ENCODE data around the gene TBL1X. TPM values are rescaled to one million over a fixed set of nuclear protein-coding genes. Genes with fewer than 3 reads are reported as not detected.

The TBL1X gene
- total and polyA plus RNA-seq, 2 donors (not counting 1 experiment from before 2014, with no cell fraction given): 8.8 to 65.1 TPM

GRCh38 chrX:9566150-9566621 lies 101.3 kb downstream of the TBL1X start:
- Mint-ChIP-seq H3K27ac (no peak overlapping the region), H3K4me1 (peaks cover 13% of the 10 kb centered on the region), H3K27me3 (no peaks in the 10 kb centered on the region), H3K4me3 (no peak overlapping the region), H3K9me3 (ENCODE audit: insufficient read depth) (no peaks in the 10 kb centered on the region)
- no peak overlapping the region for H3K9ac ChIP-seq (ENCODE audit: low read length)
- no peak overlapping the region for H2AFZ ChIP-seq (ENCODE audit: insufficient read depth, low read depth, low read length, poor library complexity, severe bottlenecking)
- ChIA-PET CTCF (no interaction called here), POLR2A (no interaction called here)
- 0% methylated on average over 2 of the region's 6 CpGs for WGBS (ENCODE audit: insufficient coverage)
- no peak overlapping the region for H3K4me2 ChIP-seq (replicated peaks; ENCODE audit: low read depth, low read length, poor library complexity, severe bottlenecking)
- peaks cover 4% of the 10 kb centered on the region for H4K20me1 ChIP-seq (ENCODE audit: control insufficient read depth, insufficient read depth, low read length, poor library complexity, severe bottlenecking)
- peaks cover 40% of the 10 kb centered on the region for H3K79me2 ChIP-seq (ENCODE audit: control insufficient read depth, insufficient read depth, low read length)
- H3K4me3 ChIP-seq (ENCODE audit: control extremely low read depth in 1 of 5, extremely low read depth in 1 of 5, insufficient read depth in 1 of 5, low read depth in 2 of 5, low read length in 4 of 5): no peak overlapping the region
- H3K27ac ChIP-seq (ENCODE audit: low read length in 2 of 2): no peak overlapping the region
- intact Hi-C loops (cut with micrococcal nuclease): no loop called here
- no peaks in the 10 kb centered on the region for H3K9me3 ChIP-seq (ENCODE audit: control extremely low read depth in 1 of 3, control insufficient read depth in 2 of 3, insufficient read depth in 1 of 3, low read length in 2 of 3)
- ATAC-seq (ENCODE audit: low read depth): no peak
- TF ChIP-seq EZH2 (IDR thresholded peaks at IDR 0.05; ENCODE audit: borderline replicate concordance, insufficient read depth, low read depth, low read length, poor library complexity, severe bottlenecking) (no peak), CTCF (IDR thresholded peaks at IDR 0.05) (no peak)
- no peaks in the 10 kb centered on the region for H3K36me3 ChIP-seq (replicated peaks in 1 of 2; ENCODE audit: control extremely low read depth in 1 of 2, control insufficient read depth in 1 of 2, extremely low read depth in 1 of 2, insufficient read depth in 2 of 2, low read length in 1 of 2)
- no peaks in the 10 kb centered on the region for H3K27me3 ChIP-seq (replicated peaks in 1 of 4; ENCODE audit: control extremely low read depth in 1 of 4, control insufficient read depth in 3 of 4, insufficient read depth in 4 of 4, low read length in 3 of 4)
- H3K4me1 ChIP-seq (ENCODE audit: control insufficient read depth in 2 of 2, insufficient read depth in 2 of 2, low read length in 2 of 2): peaks cover 20 to 27% of the 10 kb centered on the region in 2 donors
- DNase-seq: no peak

- CTCF ChIA-PET: no interaction called here
- no peak overlapping the region for H3K27ac ChIP-seq (ENCODE audit: low read length in 2 of 2)
- peaks cover 33 to 43% of the 10 kb centered on the region in 2 donors for H3K4me1 ChIP-seq (ENCODE audit: control insufficient read depth in 2 of 2, insufficient read depth in 2 of 2, low read length in 2 of 2)
- H3K27me3 ChIP-seq (replicated peaks in 1 of 4; ENCODE audit: control extremely low read depth in 1 of 4, control insufficient read depth in 3 of 4, insufficient read depth in 4 of 4, low read length in 3 of 4): no peaks in the 10 kb centered on the region
- H3K9me3 Mint-ChIP-seq (ENCODE audit: insufficient read depth): no peaks in the 10 kb centered on the region
- H3K4me3 Mint-ChIP-seq: no peak overlapping the region
- ATAC-seq (ENCODE audit: low read depth) (no peak), DNase-seq (no peak)
- no peak overlapping the region for H3K4me2 ChIP-seq (replicated peaks; ENCODE audit: low read depth, low read length, poor library complexity, severe bottlenecking)
- H3K36me3 ChIP-seq (replicated peaks in 1 of 2; ENCODE audit: control extremely low read depth in 1 of 2, control insufficient read depth in 1 of 2, extremely low read depth in 1 of 2, insufficient read depth in 2 of 2, low read length in 1 of 2): no peaks in the 10 kb centered on the region
- no peak overlapping the region for H3K4me3 ChIP-seq (ENCODE audit: control extremely low read depth in 1 of 5, extremely low read depth in 1 of 5, insufficient read depth in 1 of 5, low read depth in 2 of 5, low read length in 4 of 5)
- peaks cover 34% of the 10 kb centered on the region for H3K79me2 ChIP-seq (ENCODE audit: control insufficient read depth, insufficient read depth, low read length)
- peaks cover 36% of the 10 kb centered on the region for H3K4me1 Mint-ChIP-seq
- H3K27ac Mint-ChIP-seq: no peak overlapping the region
- H4K20me1 ChIP-seq (ENCODE audit: control insufficient read depth, insufficient read depth, low read length, poor library complexity, severe bottlenecking): peaks cover 6% of the 10 kb centered on the region
- intact Hi-C loops (cut with micrococcal nuclease): no loop called here
- H3K9me3 ChIP-seq (ENCODE audit: control extremely low read depth in 1 of 3, control insufficient read depth in 2 of 3, insufficient read depth in 1 of 3, low read length in 2 of 3): no peaks in the 10 kb centered on the region
- POLR2A ChIA-PET: no interaction called here
- H2AFZ ChIP-seq (ENCODE audit: insufficient read depth, low read depth, low read length, poor library complexity, severe bottlenecking): no peak overlapping the region
- TF ChIP-seq EZH2 (IDR thresholded peaks at IDR 0.05; ENCODE audit: borderline replicate concordance, insufficient read depth, low read depth, low read length, poor library complexity, severe bottlenecking) (no peak), CTCF (IDR thresholded peaks at IDR 0.05) (no peak)
- no peak overlapping the region for H3K9ac ChIP-seq (ENCODE audit: low read length)
- H3K27me3 Mint-ChIP-seq: no peaks in the 10 kb centered on the region
- 20% methylated on average over 1 of the region's 10 CpGs for WGBS (ENCODE audit: insufficient coverage)
Observed at GRCh38 chrX:9569876-9570301, 105.0 kb downstream of the TBL1X start.

Data from B cell (primary cell).